ENCODE data around the gene TRIM22.
"Not testable (repeated sequence)": the region's sequence is repeated elsewhere in the genome, so short reads cannot be mapped to it uniquely, and the experiment has no call there.

Gene TRIM22

GRCh38 chr11:5691238-5691963 lies 1.8 kb downstream of the TRIM22 start:
- DNase-seq (ENCODE audit: low read depth): not testable (repeated sequence)

DNA sequence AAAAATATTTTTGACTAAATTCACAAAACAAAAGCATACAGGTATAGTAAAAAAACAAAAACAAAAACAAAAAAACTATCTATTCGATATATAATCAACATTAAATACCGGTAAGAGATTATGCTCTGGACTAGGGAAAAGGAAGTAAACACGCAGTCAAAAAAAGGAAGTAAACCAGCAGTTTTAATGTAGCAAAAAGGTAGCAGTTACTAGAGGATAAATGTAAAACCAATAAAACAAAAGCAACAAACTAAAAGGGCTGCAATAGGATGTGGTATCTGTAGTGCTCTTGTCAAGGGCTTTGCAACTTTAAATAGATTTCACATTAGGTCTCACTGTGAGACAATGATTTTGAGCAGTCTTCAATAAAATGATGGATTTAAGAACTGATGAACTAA lies 2.4 kb downstream of the TRIM22 start:
- DNase-seq (ENCODE audit: low read depth): no peak

DNA sequence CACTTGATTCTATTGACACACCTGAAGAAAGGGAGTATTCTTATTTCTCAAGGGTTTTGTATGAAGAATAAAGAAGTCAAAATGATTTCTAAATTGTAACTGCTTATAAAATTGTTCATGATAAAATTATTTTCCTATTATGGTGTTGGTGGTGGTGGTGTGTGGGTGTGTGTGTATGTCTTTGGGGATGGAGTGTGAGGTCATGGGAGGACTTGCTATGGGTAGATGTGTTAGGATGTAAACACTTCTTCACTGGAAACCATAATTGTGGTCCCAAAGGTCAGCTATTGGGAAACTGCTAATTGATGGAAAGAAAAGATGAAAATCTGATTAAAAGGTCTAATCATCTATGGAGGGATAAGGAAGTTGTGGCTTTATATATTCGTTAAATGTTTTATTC lies 5.1 kb downstream of the TRIM22 start:
- DNase-seq (ENCODE audit: low read depth): no peak

DNA sequence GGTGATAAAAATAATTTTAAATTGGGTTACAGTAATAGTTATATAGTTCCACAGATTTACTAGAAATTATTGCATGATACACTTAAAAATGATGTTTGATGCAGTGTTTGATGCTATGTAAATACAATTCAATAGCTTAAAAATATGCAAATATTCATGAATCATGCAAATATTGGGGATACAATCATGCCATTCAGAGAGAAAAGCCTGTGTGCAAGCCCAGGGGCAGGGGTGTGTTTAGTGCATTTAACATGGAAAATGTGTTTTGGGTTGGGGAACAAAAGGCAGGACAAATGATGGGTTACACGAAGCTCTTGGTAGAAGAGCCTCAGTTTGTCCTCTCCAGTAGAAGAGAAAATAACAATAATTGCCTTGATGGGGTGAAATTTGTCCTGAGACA lies 6.0 kb downstream of the TRIM22 start:
- no peak for DNase-seq (ENCODE audit: low read depth)

DNA sequence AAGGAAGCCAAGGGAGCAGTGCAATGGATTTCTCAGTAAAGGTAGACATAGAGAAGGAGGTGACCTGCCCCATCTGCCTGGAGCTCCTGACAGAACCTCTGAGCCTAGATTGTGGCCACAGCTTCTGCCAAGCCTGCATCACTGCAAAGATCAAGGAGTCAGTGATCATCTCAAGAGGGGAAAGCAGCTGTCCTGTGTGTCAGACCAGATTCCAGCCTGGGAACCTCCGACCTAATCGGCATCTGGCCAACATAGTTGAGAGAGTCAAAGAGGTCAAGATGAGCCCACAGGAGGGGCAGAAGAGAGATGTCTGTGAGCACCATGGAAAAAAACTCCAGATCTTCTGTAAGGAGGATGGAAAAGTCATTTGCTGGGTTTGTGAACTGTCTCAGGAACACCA lies 6.6 kb downstream of the TRIM22 start:
- no peak for DNase-seq (ENCODE audit: low read depth)

- DNase-seq (ENCODE audit: low read depth): no peak
Observed at GRCh38 chr11:5698281-5698680, 8.7 kb downstream of the TRIM22 start.

- DNase-seq (ENCODE audit: low read depth): no peak
Observed at GRCh38 chr11:5700421-5701054, 10.9 kb downstream of the TRIM22 start.

GRCh38 chr11:5701055-5701577 lies 11.5 kb downstream of the TRIM22 start:
- no peak for DNase-seq (ENCODE audit: low read depth)

DNA sequence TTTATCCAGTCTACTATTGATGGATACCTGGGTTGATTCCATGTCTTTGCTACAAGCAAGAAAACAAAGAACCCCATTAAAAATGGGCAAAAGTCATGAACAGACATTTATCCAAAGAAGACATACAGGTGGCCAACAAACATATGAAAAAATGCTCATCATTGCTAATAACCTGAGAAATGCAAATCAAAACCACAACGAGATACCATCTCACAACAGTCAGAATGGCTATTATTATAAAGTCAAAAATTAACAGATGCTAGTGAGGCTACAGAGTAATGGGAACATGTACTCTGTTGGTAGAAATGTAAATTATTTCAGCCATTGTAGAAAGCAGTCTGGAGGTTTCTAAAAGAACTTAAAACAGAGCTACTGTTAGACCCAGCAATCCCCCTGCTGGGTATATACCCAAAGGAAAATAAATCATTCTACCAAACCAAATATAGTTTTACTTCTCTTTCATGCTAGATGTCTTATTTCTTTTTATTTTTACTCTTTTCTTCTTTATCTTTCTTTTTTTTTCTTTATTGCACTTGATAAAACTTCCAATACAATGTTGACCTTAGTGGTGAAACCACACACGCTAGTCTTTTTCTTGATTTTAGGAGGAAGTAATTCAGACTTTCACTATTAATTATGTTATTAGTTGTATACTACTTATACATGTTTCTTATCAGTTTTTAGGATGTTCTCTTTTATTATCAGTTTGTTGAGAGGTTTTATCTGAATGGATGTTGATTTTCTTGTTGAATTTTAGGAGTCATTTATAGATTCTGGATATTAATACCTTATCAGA lies 14.3 kb downstream of the TRIM22 start:
- DNase-seq (ENCODE audit: low read depth): no peak

DNA sequence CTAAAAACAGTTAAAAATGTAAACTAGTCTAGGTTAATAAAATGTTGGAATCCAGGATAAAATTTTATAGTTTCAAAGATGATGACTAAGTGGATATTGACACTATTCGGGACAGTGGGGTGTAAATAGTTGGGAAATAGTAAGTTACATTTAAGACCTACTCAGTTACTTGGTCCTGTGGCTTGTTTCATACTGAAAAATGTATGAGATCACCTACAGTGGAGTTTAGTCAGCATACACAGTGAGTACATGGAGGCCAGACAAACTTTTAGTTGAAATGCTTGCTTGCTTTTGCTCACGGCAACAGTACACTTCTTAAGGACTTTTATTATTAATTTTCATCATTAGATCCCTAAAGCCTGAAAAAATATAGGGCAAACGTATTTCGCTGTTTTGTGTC lies 16.1 kb downstream of the TRIM22 start:
- no peak for DNase-seq (ENCODE audit: low read depth)

GRCh38 chr11:5712507-5712906 lies 22.9 kb downstream of the TRIM22 start:
- no peak for DNase-seq (ENCODE audit: low read depth)

GRCh38 chr11:5713695-5714094 lies 24.1 kb downstream of the TRIM22 start:
- DNase-seq (ENCODE audit: low read depth): no peak

DNA sequence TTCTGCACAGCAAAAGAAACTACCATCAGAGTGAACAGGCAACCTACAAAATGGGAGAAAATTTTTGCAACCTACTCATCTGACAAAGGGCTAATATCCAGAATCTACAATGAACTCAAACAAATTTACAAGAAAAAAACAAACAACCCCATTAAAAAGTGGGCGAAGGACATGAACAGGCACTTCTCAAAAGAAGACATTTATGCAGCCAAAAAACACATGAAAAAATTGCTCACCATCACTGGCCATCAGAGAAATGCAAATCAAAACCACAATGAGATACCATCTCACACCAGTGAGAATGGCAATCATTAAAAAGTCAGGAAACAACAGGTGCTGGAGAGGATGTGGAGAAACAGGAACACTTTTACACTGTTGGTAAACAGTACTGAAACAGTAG lies 26.9 kb downstream of the TRIM22 start:
- not testable (repeated sequence) for DNase-seq (ENCODE audit: low read depth)

GRCh38 chr11:5719703-5720495 lies 30.3 kb downstream of the TRIM22 start:
- DNase-seq (ENCODE audit: low read depth): no peak

- no peak for DNase-seq (ENCODE audit: low read depth)
Observed at GRCh38 chr11:5722622-5723021, 33.0 kb downstream of the TRIM22 start.

DNA sequence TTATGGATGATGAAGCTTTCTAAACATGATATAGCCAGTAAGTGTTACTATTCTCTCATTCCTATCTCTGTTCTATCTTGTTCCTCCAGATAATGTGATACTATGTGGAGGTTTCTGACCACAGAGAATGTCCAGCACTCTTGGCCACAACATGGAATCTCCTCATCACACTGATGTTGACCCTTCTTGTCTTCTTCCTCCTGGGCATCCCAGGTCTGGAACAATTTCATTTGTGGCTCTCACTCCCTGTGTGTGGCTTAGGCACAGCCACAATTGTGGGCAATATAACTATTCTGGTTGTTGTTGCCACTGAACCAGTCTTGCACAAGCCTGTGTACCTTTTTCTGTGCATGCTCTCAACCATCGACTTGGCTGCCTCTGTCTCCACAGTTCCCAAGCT lies 36.8 kb downstream of the TRIM22 start:
- DNase-seq (ENCODE audit: low read depth): no peak

- no peak for DNase-seq (ENCODE audit: low read depth)
Observed at GRCh38 chr11:5727691-5728090, 38.1 kb downstream of the TRIM22 start.

DNA sequence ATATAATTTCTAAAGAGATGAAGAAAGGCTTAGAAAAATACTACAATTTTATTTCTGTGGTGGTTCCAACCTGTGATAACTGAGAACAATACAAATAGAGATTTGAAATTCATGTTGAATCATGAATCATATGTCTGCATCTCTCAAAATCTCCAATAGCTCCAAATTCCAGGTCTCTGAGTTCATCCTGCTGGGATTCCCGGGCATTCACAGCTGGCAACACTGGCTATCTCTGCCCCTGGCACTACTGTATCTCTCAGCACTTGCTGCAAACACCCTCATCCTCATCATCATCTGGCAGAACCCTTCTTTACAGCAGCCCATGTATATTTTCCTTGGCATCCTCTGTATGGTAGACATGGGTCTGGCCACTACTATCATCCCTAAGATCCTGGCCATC lies 46.8 kb downstream of the TRIM22 start, which contains the start of gene OR56B1:
Gene OR56B1, plus strand, starts transcription at position 53 of the 400 bp plus-strand sequence. Its CDS starts 69 bp downstream, at position 122.
- DNase-seq (ENCODE audit: low read depth): no peak

DNA sequence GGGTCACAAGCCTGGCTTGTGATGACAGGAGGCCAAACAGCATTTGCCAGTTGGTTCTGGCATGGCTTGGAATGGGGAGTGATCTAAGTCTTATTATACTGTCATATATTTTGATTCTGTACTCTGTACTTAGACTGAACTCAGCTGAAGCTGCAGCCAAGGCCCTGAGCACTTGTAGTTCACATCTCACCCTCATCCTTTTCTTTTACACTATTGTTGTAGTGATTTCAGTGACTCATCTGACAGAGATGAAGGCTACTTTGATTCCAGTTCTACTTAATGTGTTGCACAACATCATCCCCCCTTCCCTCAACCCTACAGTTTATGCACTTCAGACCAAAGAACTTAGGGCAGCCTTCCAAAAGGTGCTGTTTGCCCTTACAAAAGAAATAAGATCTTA lies 47.5 kb downstream of the TRIM22 start:
- no peak for DNase-seq (ENCODE audit: low read depth)

DNA sequence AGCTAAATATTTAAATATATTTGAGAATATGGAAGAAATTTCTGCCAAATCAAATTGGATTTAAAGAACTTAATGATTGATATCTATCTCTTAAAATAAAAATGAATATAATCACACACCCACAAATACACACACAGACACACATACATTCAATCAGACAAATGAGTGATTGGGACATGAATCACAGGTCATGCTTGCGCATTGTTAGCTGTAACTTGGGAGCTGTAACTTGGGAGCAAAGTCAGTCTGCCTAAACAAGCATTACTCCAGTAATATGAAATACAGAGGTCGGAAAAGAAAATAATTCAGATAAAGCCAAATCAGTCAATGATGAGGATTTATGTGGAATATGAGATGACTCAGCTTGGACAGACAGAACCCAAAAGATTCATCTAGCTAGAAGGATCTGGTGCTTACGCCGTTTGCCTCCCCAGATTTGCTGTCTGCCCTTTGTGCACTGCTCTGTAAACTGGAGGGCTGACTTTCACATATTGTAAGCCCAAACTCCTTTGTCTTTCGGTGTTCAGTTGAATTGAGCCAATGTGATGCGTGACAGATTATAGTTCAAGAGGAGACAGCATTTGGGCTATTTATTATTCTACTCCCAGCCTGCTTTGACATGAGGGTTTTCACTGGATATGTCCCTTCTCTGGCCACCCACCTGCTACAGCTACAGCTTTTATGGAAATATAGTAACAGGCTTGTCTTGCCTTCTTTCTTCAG lies 48.2 kb downstream of the TRIM22 start:
- DNase-seq (ENCODE audit: low read depth): no peak

DNA sequence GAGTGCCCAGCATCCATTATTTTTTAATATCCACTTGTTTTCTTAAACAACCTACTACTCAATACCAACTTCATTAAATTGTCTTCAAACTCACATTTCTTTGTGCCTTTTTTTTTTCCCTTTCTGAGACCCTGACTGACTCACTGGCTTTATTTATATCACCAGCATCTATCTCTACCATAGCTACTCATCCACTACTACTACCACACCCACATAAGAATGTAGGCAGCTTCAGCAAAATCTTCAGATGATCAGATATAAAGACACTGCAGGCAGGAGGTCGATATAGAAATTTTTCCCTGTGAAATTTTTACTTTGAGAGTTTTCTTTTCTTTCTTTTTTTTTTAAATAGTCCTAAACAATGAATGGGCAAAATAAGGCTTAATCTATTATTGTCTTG lies 48.8 kb downstream of the TRIM22 start:
- no peak for DNase-seq (ENCODE audit: low read depth)
